Epithelial cell of prostate (primary cell): ENCODE data around the gene VEGFA.

Experiments
- DNase-seq: peaks from one replicate; pipeline ENCODE4 v3.0.0-alpha.2; 2011; ENCODE audit warnings: low read depth, low spot score
- H3K27ac ChIP-seq: fragments of 450-650 bp; 2 replicates; pipeline ENCODE4 v1.5.1; 2017; ENCODE audit warnings: mild to moderate bottlenecking

VEGFA gene

DNA sequence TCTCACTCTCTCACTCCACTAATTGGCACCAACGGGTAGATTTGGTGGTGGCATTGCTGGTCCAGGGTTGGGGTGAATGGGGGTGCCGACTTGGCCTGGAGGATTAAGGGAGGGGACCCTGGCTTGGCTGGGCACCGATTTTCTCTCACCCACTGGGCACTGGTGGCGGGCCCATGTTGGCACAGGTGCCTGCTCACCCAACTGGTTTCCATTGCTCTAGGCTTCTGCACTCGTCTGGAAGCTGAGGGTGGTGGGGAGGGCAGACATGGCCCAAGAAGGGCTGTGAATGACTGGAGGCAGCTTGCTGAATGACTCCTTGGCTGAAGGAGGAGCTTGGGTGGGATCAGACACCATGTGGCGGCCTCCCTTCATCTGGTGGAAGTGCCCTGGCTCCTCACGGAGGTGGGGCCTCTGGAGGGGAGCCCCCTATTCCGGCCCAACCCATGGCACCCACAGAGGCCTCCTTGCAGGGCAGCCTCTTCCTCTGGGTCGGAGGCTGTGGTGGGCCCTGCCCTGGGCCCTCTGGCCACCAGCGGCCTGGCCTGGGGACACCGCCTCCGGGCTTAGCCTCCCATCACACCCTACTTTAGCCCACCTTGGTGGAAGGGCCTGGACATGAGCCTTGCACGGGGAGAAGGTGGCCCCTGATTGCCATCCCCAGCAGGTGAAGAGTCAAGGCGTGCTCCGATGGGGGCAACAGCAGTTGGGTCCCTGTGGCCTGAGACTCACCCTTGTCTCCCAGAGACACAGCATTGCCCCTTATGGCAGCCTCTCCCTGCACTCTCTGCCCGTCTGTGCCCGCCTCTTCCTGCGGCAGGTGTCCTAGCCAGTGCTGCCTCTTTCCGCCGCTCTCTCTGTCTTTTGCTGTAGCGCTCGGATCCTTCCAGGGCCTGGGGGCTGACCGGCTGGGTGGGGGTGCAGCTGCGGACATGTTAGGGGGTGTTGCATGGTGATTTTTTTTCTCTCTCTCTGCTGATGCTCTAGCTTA lies 11.2 kb downstream of the VEGFA start:
- no peak for DNase-seq
- H3K27ac ChIP-seq: peak overlapping the region; percentile 90

DNA sequence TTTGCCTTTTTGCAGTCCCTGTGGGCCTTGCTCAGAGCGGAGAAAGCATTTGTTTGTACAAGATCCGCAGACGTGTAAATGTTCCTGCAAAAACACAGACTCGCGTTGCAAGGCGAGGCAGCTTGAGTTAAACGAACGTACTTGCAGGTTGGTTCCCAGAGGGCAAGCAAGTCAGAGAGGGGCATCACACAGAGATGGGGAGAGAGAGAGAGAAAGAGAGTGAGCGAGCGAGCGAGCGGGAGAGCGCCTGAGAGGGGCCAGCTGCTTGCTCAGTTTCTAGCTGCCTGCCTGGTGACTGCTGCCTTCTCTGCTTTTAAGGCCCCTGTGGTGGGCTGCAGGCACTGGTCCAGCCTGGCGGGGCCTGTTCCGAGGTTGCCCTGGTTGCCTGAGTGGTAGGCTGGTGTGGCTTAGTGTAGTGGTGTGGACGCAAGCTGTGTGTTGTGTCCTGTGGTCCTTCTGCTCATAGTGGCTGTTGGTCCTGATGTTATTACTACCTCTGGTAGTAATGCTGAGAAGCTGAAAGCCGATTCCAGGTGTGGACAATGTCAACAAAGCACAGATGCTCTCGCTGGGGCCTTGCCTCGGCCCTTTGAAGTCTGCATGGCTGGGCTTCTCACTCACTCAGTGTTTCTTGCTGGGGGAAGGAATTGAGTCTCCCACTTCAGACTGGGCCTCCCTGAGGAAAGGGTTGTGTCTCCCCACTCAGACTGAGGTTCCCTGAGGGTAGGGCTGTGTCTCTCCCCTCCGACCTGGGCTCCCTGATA lies 12.1 kb downstream of the VEGFA start:
- no peak for DNase-seq

GRCh38 chr6:43782764-43783513 lies 12.9 kb downstream of the VEGFA start:
- H3K27ac ChIP-seq: peak overlapping the region; percentile 90
- no peak for DNase-seq

More for the DNA sequence above, 12.1 kb downstream of the VEGFA start:
- peak overlapping the region; percentile 90 for H3K27ac ChIP-seq

DNA sequence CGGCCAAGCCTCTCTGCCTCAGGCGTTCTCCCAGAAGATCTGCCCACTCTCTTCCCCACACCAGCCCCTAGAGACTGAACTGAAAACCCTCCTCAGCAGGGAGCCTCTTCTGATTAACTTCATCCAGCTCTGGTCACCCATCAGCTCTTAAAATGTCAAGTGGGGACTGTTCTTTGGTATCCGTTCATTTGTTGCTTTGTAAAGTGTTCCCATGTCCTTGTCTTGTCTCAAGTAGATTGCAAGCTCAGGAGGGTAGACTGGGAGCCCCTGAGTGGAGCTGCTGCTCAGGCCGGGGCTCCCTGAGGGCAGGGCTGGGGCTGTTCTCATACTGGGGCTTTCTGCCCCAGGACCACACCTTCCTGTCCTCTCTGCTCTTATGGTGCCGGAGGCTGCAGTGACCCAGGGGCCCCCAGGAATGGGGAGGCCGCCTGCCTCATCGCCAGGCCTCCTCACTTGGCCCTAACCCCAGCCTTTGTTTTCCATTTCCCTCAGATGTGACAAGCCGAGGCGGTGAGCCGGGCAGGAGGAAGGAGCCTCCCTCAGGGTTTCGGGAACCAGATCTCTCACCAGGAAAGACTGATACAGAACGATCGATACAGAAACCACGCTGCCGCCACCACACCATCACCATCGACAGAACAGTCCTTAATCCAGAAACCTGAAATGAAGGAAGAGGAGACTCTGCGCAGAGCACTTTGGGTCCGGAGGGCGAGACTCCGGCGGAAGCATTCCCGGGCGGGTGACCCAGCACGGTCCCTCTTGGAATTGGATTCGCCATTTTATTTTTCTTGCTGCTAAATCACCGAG lies 14.2 kb downstream of the VEGFA start:
- peak overlapping the region; percentile 90 for H3K27ac ChIP-seq
- no peak for DNase-seq

DNA sequence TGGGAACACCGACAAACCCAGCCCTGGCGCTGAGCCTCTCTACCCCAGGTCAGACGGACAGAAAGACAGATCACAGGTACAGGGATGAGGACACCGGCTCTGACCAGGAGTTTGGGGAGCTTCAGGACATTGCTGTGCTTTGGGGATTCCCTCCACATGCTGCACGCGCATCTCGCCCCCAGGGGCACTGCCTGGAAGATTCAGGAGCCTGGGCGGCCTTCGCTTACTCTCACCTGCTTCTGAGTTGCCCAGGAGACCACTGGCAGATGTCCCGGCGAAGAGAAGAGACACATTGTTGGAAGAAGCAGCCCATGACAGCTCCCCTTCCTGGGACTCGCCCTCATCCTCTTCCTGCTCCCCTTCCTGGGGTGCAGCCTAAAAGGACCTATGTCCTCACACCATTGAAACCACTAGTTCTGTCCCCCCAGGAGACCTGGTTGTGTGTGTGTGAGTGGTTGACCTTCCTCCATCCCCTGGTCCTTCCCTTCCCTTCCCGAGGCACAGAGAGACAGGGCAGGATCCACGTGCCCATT lies 15.3 kb downstream of the VEGFA start:
- peak overlapping the region; percentile 26 for H3K27ac ChIP-seq
- DNase-seq: no peak

DNA sequence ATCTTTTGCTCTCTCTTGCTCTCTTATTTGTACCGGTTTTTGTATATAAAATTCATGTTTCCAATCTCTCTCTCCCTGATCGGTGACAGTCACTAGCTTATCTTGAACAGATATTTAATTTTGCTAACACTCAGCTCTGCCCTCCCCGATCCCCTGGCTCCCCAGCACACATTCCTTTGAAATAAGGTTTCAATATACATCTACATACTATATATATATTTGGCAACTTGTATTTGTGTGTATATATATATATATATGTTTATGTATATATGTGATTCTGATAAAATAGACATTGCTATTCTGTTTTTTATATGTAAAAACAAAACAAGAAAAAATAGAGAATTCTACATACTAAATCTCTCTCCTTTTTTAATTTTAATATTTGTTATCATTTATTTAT lies 15.9 kb downstream of the VEGFA start:
- DNase-seq: no peak
- peak overlapping the region; percentile 47 for H3K27ac ChIP-seq

- peak overlapping the region; percentile 47 for H3K27ac ChIP-seq
- DNase-seq: no peak
Measured at GRCh38 chr6:43786664-43787329, 16.8 kb downstream of the VEGFA start.

GRCh38 chr6:43788301-43788700 lies 18.3 kb downstream of the VEGFA start:
- no peak for DNase-seq
- H3K27ac ChIP-seq: peak overlapping the region; percentile 47

- H3K27ac ChIP-seq: peak overlapping the region; percentile 43
Measured at GRCh38 chr6:43789447-43789846, 19.4 kb downstream of the VEGFA start.

DNA sequence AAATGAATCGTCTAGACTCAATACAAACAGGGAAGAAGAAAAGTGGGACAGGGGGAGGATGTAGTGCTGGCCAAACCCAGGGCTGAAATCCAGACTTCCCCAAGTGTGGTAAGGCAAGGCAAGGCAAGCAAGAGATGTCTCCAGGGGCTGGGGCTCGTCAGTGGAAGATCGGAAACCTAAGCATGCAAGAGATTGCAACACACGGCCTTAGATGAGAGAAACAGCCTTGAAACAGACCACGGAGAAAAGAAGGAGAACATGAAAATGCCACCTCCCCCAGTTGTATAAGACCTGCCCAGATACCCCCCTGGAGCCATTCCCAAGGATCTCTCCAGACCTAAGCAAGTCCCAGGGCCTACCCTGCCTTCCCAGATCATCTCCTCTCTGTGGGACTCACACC lies 20.0 kb downstream of the VEGFA start:
- DNase-seq: no peak
- H3K27ac ChIP-seq: peak overlapping the region; percentile 43

More at GRCh38 chr6:43789447-43789846, 19.4 kb downstream of the VEGFA start:
- no peak for DNase-seq

DNA sequence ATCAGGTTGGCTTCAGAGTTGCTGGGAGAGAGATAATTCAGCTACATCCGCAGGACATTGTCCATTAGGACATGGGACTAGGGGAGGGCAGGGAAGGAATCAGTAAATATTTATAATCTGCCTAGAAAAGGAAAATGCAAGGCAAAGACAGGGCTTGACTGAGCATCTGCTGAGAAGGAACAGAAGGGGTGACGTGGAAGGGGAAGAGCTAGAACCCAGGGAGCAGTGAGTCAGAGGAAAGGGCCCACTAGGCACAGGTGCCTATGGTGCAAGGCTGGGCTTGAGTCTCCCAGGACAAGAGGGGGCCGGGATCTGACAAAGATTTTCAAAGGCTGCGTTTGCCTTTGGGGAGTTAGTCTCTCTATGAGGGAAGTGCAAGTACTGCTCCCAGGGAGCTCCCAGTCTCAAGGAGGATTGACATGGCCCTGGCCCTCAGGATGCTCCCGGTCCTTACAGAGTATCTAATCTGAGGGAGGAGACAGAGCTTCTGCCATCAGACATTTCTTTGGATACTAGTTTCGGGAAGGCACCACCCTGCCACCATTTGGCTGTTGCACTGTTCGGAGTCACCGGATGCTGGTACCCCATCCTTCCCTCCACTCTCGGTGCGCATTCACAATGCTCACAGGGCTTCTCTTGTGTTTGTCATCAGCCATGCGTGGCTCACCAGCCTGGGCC lies 21.9 kb downstream of the VEGFA start:
- DNase-seq: no peak
- no peak overlapping the region for H3K27ac ChIP-seq

GRCh38 chr6:43793154-43793874 lies 23.3 kb downstream of the VEGFA start:
- no peak for DNase-seq
- H3K27ac ChIP-seq: no peak overlapping the region

DNA sequence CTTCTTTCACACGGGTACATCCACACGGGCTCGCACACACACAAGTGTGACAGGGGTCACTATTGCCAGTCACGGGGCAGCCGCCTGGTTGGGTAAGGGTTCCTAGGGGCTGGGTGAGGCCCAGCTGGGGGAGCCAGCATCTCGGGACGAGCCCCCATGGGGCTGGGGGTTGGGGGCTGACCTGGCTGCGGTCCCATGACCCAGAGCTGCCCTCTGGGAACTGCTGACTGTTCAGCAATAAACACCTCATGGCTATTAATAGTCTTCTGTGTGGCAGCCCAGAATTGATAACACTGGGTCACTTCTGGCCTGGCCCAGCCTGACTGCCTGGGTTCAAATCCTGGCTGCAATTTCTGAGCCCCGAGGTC lies 23.8 kb downstream of the VEGFA start:
- H3K27ac ChIP-seq: no peak overlapping the region
- DNase-seq: no peak

GRCh38 chr6:43795421-43795820 lies 25.4 kb downstream of the VEGFA start:
- no peak overlapping the region for H3K27ac ChIP-seq
- no peak for DNase-seq

- no peak overlapping the region for H3K27ac ChIP-seq
- no peak for DNase-seq
Measured at GRCh38 chr6:43796168-43796567, 26.2 kb downstream of the VEGFA start.

- no peak overlapping the region for H3K27ac ChIP-seq
Measured at GRCh38 chr6:43796903-43797890, 27.2 kb downstream of the VEGFA start.

GRCh38 chr6:43797919-43798318 lies 27.9 kb downstream of the VEGFA start:
- H3K27ac ChIP-seq: no peak overlapping the region
- no peak for DNase-seq

More at GRCh38 chr6:43796903-43797890, 27.2 kb downstream of the VEGFA start:
- DNase-seq: no peak
